Measurements from ENCODE around the gene LTB.

LTB gene

DNA sequence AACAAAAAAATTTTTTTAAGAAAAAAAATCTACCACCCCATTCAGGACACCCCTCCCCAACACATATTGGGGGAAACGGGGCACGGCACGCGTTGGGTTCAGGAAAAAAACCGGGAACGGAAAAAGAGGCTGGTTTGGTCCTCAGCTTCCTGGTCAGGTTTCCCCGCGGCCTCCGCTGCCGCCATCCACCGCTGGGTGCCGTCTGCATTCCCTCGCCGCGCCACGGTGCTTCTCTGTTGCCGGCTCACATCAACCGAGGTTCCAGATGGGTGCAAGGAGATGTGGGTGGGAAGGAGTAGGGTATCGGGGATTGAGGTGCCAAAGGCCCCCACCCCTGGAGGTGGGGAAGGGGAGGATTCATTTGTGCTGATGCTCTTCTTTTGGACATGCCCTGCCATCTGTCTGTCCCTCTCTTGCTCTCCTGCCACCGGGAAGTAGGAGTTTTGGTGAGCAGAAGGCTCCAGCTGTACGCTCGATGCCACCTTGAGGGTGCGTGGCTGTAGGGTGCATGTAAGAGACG lies 47.6 kb downstream of the LTB start:
- Mint-ChIP-seq H3K4me1 (peaks cover 28% of the 10 kb centered on the region), H3K27me3 (no peaks in the 10 kb centered on the region), H3K9me3 (no peaks in the 10 kb centered on the region), H3K27ac (no peak overlapping the region), H3K4me3 (no peak overlapping the region), H3K36me3 (peaks cover 75% of the 10 kb centered on the region)
- ATAC-seq: no peak

DNA sequence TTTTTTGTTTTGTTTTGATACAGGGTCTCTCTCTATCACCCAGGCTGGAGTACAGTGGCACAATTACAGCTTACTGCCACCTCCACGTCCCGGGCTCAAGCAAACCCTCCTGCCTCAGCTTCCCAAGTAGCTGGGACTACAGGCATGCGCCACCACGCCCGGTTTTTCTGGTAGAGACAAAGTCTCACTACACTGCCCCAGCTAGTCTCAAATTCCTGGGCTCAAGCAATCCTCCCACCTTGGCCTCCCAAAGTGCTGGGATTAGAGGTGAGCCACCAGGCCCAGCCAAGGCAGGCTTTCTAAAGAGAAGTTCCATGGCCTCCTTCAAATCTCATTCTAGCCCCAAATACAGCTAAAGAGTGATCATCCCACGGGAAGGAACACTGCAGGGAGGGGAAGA lies 48.2 kb downstream of the LTB start:
- Mint-ChIP-seq H3K27ac (no peak overlapping the region), H3K4me1 (peaks cover 23% of the 10 kb centered on the region), H3K9me3 (no peaks in the 10 kb centered on the region), H3K27me3 (no peaks in the 10 kb centered on the region), H3K4me3 (no peak overlapping the region), H3K36me3 (peaks cover 69% of the 10 kb centered on the region)
- ATAC-seq: no peak

DNA sequence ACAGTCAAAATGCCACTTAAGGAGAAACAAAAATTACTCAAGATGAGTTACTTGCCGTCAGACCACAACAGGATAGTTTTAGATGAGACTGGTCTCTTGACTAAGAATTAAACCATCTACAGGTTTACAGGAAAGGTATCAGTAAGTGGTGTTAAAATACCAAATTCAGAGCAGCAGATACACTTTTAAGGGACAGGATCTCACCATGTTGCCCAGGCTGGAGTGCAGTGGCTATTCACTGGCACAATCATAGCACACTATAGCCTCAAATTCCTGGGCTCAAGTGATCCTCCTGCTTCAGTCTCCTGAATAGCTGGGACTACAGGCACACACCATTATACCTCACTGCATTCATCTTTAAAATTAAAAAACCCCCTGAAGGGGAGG lies 48.8 kb downstream of the LTB start:
- H3K4me3 Mint-ChIP-seq: no peak overlapping the region
- H3K9me3 Mint-ChIP-seq: no peaks in the 10 kb centered on the region
- peaks cover 64% of the 10 kb centered on the region for H3K36me3 Mint-ChIP-seq
- H3K27ac Mint-ChIP-seq: no peak overlapping the region
- no peaks in the 10 kb centered on the region for H3K27me3 Mint-ChIP-seq
- ATAC-seq: no peak
- H3K4me1 Mint-ChIP-seq: peaks cover 17% of the 10 kb centered on the region

DNA sequence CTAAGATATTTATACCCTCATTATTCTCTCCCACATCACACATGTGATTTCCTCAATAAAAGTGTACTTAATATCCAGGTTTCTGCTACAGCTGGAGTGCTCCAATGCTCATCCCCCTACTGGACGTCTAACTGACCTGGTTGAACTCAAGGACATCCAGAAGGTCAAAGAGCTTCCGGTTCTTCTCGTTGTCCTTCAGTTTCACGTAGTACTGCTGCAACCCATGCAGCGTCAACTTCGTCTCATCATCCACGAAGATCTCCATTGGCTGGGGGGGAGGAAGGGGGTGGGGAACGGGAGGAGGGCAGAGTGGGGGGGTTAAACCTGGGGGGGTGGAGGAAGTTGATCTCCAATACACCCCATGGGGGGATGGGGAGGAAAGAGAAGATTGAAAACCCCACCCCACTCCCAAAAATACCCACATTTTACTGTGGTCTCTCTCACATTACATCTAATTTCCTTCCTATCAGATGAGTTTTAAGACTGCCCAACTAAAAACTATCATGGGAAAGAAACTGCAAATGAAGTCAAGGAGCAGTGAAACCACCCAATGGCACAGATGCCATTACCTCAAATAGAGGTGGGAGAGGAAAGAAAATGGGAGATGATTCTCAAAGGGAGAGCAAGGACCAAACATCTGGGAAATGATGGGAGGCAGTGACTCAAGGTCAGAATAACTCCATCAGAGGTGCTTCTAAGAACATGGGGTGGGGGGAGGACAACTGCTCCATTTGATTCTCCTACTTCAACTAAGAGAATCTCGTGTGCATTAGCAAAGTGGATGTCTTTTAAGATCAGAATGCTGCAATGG lies 49.4 kb downstream of the LTB start:
- no peak overlapping the region for H3K4me3 Mint-ChIP-seq
- no peaks in the 10 kb centered on the region for H3K27me3 Mint-ChIP-seq
- H3K27ac Mint-ChIP-seq: no peak overlapping the region
- no peaks in the 10 kb centered on the region for H3K9me3 Mint-ChIP-seq
- H3K36me3 Mint-ChIP-seq: peaks cover 60% of the 10 kb centered on the region
- no peak for ATAC-seq
- H3K4me1 Mint-ChIP-seq: peaks cover 14% of the 10 kb centered on the region

DNA sequence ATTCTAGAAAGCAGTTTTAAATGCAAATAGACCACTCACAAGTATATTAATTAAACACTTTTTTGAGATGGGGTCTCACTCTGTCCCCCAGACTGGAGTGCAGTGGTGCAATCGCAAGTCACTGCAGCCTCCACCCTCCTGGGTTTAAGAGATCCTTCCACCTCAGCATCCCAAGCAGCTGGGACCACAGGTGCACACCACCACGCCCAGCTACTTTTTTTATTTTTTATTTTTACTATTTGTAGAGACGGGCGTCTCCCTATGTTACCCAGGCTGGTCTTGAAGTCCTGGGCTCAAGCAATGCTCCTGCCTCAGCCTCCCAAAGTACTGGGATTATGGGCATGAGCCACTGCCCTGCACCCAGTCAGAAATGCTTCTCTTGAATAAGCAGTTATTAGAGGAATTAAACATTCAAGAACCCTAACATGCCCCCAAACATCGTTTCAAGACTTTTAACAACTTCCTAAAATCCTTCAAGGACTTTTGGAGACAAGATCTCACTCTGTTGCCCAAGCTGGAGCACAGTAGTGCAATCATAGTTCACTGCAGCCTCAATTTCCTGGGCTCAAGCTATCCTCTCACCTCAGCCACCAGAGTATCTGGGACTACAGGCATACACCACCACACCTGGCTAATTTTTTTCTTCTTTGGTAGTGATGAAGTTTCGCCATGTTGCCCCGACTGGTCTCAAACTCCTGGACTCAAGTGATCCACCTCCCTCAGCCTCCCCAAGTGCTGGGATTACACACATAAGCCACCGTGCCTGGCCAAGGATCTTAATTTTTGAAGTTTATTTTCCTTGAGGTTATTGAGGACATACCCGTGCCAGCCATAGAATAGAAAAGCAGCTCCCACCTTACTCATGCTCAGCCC lies 50.2 kb downstream of the LTB start:
- H3K27me3 Mint-ChIP-seq: no peaks in the 10 kb centered on the region
- peaks cover 55% of the 10 kb centered on the region for H3K36me3 Mint-ChIP-seq
- no peak overlapping the region for H3K4me3 Mint-ChIP-seq
- no peak overlapping the region for H3K27ac Mint-ChIP-seq
- H3K4me1 Mint-ChIP-seq: peaks cover 9% of the 10 kb centered on the region
- ATAC-seq: no peak
- no peaks in the 10 kb centered on the region for H3K9me3 Mint-ChIP-seq

DNA sequence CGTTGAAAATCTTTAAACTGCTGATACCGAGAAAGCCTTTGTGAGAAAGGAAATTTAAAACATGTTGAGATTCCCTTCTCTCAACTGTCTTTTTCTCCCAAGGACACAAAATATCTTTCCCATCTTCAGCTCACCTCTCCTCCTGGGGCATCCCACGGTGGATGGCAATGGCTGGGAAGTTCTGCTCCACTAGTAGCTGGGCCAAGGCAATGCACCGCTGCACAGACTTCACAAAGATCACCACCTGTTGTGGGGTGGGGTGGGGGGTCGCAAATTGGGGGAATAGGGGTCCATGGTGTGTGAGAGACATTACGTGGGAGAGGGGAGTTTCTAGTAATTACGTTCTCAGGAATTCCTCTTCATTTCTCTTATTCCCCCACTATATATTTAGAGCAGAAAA lies 51.1 kb downstream of the LTB start:
- Mint-ChIP-seq H3K27ac (no peak overlapping the region), H3K27me3 (no peaks in the 10 kb centered on the region), H3K36me3 (peaks cover 50% of the 10 kb centered on the region), H3K9me3 (no peaks in the 10 kb centered on the region), H3K4me3 (no peak overlapping the region), H3K4me1 (peaks cover 9% of the 10 kb centered on the region)
- ATAC-seq: no peak

DNA sequence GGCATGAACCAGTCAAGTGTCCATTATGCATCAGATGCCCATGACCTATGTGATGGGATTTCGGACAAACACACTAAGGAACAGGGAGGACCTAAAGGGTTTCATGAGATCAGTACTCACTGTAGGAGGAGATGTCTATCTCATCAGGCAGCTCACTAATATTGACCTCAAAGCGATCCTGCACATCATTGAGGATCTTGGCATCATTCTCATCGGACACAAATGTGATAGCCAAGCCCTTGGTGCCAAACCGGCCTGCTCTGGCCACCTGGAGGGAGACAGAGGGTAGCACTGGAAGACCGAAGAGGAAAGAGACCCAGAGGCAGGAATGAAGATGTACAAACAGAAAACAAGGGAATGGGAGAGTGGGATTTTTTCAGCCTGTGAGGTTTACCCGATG lies 51.6 kb downstream of the LTB start:
- no peak for ATAC-seq
- Mint-ChIP-seq H3K4me1 (peaks cover 9% of the 10 kb centered on the region), H3K36me3 (peaks cover 45% of the 10 kb centered on the region), H3K9me3 (no peaks in the 10 kb centered on the region), H3K27ac (no peak overlapping the region), H3K27me3 (no peaks in the 10 kb centered on the region), H3K4me3 (no peak overlapping the region)

Data from stimulated activated memory B cell treated with anti-CD40 and anti-IgM and Interleukin-4, amounts not matched to agents 10 μg/mL and 1 μg/mL and 100 μg/mL, for 72 hours (primary cell).